Suprapubic skin (tissue), 4 donors: ENCODE measurements around the gene MTA3.

Source experiments
- EP300 ChIP-seq: sonication (generic); formaldehyde crosslinking; IDR thresholded peaks from one replicate; pipeline ENCODE4 v1.6.1; 2017; ENCODE audit warnings: antibody characterized with exemption
- POLR2A ChIP-seq, 2 donors: fragments of 450-650 bp; IDR thresholded peaks; one replicate each; pipeline ENCODE4 v1.6.1; 2017; ENCODE audit warnings: antibody characterized with exemption in 2 of 2, mild to moderate bottlenecking in 2 of 2, moderate library complexity in 2 of 2
- POLR2AphosphoS5 ChIP-seq, 3 donors: sonication (generic); formaldehyde crosslinking; IDR thresholded peaks; one replicate each; pipeline ENCODE4 v1.6.1; 2017; ENCODE audit warnings: antibody characterized with exemption in 3 of 3
- TF ChIP-seq, protein P1 (sequence below), 2 donors: fragments of 200-600 bp in 1 of 2; fragments of 450-650 bp in 1 of 2; sonication (generic) in 1 of 2; IDR thresholded peaks; one replicate each; pipeline ENCODE4 v1.5.1; 2016 to 2019; ENCODE audit warnings: antibody characterized with exemption in 2 of 2, mild to moderate bottlenecking in 1 of 2, moderate library complexity in 1 of 2

DNA sequence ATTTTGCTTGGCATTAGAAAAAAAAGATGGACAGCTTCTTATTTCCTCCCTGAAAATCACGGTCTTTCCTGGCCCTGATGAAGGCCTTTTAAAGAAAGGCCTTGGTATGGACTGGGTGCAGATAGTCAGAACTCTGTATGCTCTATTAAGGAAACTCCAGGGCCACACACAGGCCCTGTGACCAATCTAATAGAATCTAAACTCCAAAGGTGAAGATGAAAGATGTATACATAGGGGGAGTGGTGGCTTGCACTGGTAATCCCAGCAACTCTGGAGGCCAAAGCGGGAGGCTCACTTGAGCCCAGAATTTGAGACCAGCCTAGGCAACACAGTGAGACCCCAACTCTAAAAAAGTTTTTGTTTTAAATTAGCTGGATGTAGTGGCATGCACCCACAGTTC is 158.2 kb downstream of the MTA3 start:
- TF ChIP-seq POLR2AphosphoS5 (IDR thresholded peaks at IDR 0.05) (no peak), POLR2A (IDR thresholded peaks at IDR 0.05) (no peak), EP300 (no peak)
- TF ChIP-seq, protein P1, sequence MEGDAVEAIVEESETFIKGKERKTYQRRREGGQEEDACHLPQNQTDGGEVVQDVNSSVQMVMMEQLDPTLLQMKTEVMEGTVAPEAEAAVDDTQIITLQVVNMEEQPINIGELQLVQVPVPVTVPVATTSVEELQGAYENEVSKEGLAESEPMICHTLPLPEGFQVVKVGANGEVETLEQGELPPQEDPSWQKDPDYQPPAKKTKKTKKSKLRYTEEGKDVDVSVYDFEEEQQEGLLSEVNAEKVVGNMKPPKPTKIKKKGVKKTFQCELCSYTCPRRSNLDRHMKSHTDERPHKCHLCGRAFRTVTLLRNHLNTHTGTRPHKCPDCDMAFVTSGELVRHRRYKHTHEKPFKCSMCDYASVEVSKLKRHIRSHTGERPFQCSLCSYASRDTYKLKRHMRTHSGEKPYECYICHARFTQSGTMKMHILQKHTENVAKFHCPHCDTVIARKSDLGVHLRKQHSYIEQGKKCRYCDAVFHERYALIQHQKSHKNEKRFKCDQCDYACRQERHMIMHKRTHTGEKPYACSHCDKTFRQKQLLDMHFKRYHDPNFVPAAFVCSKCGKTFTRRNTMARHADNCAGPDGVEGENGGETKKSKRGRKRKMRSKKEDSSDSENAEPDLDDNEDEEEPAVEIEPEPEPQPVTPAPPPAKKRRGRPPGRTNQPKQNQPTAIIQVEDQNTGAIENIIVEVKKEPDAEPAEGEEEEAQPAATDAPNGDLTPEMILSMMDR (IDR thresholded peaks at IDR 0.05), result no peak
